Glomerular visceral epithelial cell (primary cell): ENCODE data around the gene PGD.
"Not testable (repeated sequence)": the region's sequence is repeated elsewhere in the genome, so short reads cannot be mapped to it uniquely, and the experiment has no call there.

Source experiments
- DNase-seq: peaks from one replicate; pipeline ENCODE4 v3.0.0-alpha.2; 2016; ENCODE audit errors: extremely low spot score

PGD gene

GRCh38 chr1:10399444-10399941 is 629 bp downstream of the PGD start:
- no peak for DNase-seq

DNA sequence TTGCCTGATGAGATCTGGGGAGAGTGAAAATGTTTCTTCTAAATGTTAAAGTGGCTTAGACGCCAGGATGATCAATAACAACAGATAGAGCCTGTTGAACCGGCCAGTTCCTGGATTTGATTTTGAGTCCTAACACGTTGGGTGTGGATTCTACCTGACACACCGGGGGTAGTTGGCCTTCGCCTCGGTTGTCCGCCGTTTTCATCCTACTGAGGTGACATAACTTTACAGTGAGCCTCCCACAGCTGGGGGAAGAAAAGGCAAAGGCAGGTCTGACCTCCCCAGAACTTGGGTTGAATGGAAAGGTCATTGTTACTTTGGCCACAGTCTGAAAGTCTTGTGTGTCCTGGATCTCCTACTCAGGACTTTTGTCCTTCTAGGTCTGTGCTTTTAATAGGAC is 1.1 kb downstream of the PGD start:
- DNase-seq, result no peak

DNA sequence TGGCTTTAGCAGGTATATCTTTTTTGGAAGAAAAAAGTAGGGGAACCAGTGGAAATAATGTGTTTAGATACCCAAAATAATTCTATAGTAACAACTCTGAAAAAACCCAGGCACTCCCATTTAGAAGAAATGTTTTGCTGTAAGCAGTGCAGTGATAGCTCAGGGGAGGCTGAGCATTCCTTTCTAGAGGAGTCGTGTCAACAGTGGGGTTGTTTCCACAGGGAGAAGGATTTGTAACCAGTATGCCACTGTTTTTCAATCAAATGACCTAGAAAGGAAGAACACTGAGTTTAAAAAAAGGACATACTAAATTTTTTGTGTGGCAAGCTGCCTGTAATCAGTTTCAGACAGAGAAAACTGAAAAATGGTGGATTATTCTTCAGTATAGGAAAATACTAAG is 2.4 kb downstream of the PGD start:
- DNase-seq, result no peak

- peak; percentile 18 for DNase-seq
Observed at GRCh38 chr1:10402729-10403274, 3.9 kb downstream of the PGD start.

DNA sequence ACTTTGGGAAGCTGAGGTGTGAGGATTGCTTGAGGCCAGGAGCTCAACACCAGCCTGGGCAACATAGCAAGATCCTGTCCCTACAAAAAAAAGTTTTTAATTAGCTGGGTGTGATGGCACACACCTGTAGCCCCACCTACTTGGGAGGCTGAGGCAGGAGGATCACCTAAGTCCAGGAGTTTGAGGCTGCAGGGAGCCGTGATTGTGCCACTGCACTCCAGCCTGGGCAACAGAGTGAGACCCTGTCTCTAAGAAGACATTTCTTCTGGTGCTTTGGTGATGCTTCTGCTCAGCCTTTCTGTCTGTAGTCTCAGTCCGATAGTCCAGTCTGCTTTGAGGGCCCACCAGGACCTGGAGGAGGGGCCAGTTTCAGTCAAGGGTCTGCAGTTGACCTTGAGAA is 8.3 kb downstream of the PGD start:
- DNase-seq, result no peak

GRCh38 chr1:10415211-10415930 is 16.5 kb downstream of the PGD start:
- no peak for DNase-seq

DNA sequence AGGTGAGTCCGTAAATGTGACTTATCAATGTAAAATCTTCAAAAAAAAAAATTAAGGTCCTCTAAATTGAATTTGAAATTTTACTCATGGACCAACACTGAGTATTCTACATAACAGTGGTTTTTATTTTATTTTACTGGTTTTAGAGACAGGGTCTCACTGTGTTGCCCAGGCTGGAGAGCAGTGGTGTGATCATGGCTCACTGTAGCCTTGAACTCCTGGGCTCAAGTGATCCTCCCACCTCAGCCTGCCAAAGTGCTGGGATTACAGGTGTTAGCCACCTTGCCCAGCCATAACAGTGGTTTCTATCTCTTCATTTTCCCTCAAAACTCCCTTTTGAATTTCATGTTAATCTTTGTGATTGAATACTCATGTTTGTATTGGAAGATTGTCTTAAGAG is 17.1 kb downstream of the PGD start:
- not testable (repeated sequence) for DNase-seq

DNA sequence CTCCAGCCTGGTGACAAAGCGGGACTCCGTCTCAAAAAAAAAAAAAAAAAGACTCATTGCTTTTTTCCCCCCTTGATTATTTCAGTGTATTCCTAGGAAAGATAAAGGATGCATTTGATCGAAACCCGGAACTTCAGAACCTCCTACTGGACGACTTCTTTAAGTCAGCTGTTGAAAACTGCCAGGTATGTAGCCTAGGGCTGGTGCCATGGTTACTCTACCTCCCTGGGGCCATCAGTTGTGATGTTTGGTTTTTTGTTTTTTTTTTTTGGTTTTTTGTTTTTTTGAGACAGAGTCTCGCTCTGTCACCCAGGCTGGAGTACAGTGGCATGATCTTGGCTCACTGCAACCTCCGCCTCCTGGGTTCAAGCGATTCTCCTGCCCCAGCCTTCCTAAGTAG is 19.9 kb downstream of the PGD start:
- DNase-seq, result not testable (repeated sequence)

DNA sequence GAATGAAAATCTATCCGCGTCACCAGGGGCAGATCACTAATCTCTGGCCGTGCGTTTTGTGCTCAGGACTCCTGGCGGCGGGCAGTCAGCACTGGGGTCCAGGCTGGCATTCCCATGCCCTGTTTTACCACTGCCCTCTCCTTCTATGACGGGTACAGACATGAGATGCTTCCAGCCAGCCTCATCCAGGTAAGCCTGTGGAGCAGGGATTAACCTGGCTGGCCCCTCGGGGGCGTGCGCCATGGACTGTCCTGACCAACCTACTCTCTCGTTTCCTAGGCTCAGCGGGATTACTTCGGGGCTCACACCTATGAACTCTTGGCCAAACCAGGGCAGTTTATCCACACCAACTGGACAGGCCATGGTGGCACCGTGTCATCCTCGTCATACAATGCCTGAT is 20.5 kb downstream of the PGD start:
- no peak for DNase-seq

- DNase-seq, result no peak
Observed at GRCh38 chr1:10421637-10422036, 22.8 kb downstream of the PGD start.

DNA sequence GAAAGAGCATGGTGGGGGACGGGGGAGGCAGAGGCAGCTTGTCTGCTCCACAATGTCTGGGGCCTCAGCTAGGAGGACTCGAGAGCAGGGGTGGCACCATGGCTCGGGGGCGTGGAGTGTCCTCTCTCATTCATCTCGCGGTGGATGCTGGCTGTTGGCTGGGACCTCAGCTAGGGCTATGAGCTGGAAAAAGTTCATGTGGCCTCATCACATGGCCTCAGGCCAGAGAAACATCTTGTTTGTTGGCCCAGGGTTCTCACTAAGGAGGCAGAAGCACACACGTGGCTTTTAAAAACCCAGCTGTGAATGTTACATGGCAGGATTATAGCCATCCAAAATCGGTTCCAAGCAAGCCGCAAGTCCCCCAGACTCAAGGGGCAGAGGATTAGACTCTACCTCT is 25.2 kb downstream of the PGD start:
- DNase-seq, result no peak

GRCh38 chr1:10424651-10425050 is 25.8 kb downstream of the PGD start:
- DNase-seq, result no peak

DNA sequence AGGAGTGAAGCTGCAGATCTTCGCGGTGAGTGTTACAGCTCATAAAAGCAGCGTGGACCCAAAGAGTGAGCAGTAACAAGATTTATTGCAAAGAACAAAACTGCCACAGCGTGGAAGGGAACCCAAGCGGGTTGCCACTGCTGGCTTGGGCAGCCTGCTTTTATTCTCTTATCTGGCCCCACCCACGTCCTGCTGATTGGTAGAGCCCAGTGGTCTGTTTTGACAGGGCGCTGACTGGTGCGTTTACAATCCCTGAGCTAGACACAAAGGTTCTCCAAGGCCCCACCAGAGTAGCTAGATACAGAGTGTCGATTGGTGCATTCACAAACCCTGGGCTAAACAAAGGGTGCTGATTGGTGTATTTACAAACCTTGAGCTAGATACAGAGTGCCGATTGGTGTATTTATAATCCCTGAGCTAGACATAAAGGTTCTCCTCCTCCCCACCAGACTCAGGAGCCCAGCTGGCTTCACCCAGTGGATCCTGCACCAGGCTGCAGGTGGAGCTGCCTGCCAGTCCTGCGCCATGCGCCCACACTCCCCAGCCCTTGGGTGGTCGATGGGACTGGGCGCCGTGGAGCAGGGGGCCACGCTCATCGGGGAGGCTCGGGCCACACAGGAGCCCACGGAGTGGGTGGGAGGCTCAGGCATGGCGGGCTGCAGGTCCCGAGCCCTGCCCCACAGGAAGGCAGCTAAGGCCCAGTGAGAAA is 27.1 kb downstream of the PGD start:
- not testable (repeated sequence) for DNase-seq

- DNase-seq, result not testable (repeated sequence)
Observed at GRCh38 chr1:10426535-10426848, 27.6 kb downstream of the PGD start.

DNA sequence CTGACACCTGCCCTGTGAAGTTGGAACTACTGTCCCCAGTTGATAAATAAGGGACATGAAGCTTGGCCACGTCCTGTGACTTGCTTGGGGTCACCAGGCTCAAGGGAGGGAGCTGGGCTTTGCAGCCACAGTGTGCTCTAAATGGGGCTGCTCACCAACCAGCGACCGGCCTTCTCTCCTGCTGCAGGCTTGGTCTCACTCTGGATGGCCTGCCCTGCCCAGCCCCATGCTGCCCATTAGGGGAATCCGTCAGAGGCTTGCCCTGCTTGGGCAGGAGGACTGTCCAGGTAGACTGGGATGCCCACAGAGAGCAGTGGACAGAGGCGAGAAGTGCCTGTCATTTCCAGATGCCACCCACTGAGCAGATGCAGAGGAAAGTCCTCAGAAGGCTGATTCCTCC is 30.1 kb downstream of the PGD start:
- no peak for DNase-seq

- no peak for DNase-seq
Observed at GRCh38 chr1:10429868-10430215, 31.0 kb downstream of the PGD start.

GRCh38 chr1:10430216-10431069 is 31.6 kb downstream of the PGD start, which contains the start of gene CENPS:
CENPS (plus strand) TSS chr1:10430433; CDS start chr1:10430518, 85 bp downstream.
- DNase-seq, result peak; percentile 89

DNA sequence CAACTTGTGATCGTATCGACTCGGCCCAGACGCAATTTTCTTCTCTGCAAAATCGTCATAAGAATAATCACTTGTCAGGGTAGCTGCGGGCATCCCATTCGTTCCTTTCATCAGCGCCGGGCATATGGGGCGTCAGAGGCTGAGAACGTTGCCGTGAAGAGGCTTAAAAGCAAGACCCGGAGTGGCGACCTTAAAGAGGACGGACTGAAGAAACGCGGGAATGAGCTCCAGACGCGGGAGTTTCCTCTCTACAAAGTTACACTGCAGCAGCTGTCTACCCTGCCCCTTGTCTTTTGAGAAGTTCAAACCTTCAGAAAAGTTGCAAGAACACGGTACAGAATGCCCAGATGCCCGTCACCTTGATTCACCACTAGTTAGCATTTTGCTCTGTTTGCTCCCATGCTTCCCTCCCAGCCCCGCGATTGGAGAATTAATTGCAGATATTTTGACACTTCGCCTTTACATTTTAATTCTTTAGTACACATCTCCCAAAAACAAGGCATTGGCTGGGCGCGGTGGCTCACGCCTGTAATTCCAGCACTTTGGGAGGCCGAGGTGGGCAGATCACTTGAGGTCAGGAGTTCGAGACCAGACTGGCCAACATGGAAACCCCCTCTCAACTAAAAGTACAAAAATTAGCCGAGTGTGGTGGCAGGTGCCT is 32.3 kb downstream of the PGD start:
- no peak for DNase-seq

- no peak for DNase-seq
Observed at GRCh38 chr1:10432910-10433700, 34.2 kb downstream of the PGD start.

DNA sequence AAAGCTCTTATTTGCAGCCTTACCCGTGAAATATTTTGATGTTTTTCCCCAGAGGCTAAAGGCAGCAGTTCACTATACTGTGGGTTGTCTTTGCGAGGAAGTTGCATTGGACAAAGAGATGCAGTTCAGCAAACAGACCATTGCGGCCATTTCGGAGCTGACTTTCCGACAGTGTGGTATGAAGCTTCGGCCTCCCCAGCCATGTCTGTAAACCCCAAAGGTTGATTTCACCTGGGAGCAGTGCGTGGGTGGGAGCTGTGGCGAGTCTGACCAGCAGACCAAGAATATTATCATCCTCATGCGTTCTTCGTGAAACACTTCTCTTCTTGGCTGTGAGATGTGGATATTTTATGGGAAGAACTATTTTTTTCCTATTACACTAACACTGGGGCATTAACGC is 34.9 kb downstream of the PGD start:
- DNase-seq, result peak; percentile 10

GRCh38 chr1:10434590-10434989 is 35.7 kb downstream of the PGD start:
- DNase-seq, result no peak
